NCI-H82 (cell line): ENCODE data around the gene RHCE.
"Not testable (repeated sequence)": the region's sequence is repeated elsewhere in the genome, so short reads cannot be mapped to it uniquely, and the experiment has no call there.

ENCODE experiments used
- DNase-seq: peaks from one replicate; lab custom pipeline; 2025; lab: John Stamatoyannopoulos, UW

The RHCE gene

DNA sequence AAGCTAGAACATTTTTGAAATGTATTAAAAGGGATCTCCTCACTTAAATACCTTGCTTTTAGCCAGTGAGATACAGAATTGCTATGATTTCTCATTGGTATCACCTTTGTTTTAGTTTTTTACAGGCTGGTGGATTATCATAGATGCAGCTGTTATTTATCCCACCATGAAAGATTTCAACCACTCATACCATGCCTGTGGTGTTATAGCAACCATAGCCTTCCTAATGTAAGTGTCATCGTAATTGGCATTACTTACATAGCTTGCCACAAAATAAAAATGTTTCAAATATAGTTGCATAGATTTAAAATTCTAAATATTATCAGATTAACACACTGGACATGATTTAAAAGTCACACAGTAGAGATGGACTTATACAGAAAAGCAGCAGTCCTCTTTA, 77.8 kb downstream of the RHCE start:
- no peak for DNase-seq

- no peak for DNase-seq
Measured at GRCh38 chr1:25341746-25342145, 78.9 kb downstream of the RHCE start.

- DNase-seq = no peak
Measured at GRCh38 chr1:25338986-25339385, 81.6 kb downstream of the RHCE start.

DNA sequence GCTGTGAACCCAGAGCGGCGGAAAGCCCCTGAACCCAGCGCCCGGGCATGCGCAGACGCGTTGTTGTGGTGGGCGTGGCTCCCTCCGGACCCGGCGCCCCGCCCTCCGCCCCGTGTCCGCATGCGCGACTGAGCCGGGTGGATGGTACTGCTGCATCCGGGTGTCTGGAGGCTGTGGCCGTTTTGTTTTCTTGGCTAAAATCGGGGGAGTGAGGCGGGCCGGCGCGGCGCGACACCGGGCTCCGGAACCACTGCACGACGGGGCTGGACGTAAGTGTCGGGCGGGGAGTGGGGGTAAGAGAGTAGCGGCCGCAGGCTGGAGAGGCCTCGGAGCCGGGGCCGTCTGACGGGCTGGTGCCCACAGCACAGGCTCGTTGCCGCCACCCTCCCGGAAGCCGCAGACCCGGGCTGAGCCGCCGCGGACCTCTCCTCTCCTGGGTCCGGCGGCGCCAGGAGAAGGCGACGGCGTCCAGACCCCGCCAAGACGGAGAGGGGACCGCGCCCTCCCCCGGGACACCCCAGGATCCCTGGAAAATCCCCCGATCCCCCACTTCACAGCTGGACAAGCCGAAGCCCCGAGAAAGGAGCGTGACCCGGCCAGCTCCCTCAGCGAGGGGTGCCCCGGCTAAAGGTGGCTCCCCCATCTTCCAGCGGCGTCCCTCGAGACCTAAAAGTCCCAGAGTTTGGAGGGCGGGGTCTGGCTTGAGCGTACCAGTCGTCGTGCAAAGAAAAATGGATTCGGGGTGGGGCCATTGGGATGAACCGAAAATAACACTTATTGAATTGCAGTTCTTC, 82.2 kb downstream of the RHCE start, which contains the start of gene TMEM50A:
Gene TMEM50A, plus strand, starts transcription at position 147 of the 794 bp plus-strand sequence. CDS start 2,153 bp downstream, outside the sequence.
- peak; percentile 91 for DNase-seq

GRCh38 chr1:25337483-25338187, 83.0 kb downstream of the RHCE start:
- DNase-seq = not testable (repeated sequence)

DNA sequence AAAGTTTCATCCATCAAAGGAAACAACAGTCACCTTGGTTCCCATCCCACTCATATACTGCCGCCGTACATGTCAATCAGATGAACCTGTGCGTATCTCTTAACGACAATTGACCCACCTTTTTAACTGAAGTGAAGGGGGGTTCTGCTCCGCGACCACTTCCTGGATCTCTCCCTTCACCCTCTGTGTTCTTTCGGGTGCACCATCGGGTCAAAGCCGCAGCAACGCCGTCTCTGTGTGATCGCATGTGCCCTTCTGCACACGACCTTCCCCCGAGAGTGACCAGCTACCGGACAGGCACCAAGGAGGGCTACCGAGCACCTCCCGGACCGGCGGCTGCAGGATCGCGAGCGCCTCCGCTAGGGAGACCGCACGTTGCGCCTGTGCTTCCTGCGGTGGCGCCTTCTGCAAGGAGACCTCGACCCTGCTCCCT, 83.7 kb downstream of the RHCE start:
- peak; percentile 39 for DNase-seq

- DNase-seq = not testable (repeated sequence)
Measured at GRCh38 chr1:25329950-25330349, 90.7 kb downstream of the RHCE start.

DNA sequence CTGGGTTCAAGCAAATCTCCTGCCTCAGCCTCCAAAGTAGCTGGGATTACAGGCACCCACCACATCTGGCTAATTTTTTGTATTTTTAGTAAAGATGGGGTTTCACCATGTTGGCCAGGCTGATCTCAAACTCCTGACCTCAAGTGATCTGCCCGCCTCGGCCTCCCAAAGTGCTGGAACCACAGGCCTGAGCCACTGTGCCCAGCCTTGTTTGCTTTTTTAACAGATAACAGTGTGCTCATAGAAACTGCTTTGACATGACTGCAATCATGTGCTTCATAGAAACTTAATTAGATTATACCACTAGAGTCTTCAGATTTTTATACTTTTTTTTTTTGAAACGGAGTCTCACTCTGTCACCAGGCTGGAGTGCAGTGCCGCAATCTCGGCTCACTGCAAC, 91.3 kb downstream of the RHCE start:
- not testable (repeated sequence) for DNase-seq

GRCh38 chr1:25328791-25329185, 91.8 kb downstream of the RHCE start:
- not testable (repeated sequence) for DNase-seq

- not testable (repeated sequence) for DNase-seq
Measured at GRCh38 chr1:25327864-25328790, 92.5 kb downstream of the RHCE start.

DNA sequence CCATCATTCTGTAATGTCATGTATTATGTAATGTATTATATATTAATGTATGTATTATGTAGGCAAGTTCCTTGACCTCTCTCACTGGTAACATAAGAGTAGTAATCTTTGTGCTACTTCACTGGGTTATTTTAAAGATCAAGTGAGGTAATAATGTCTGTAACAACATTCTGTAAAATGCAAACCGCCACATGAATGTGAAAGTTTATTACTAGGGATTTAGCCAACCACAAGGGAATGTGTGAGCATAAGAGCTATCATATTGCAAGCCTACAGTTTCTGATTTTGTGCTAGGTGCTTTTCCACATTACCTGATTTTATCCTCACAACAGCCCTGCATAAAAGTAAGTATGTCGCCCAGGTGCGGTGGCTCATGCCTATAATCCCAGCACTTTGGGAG, 96.2 kb downstream of the RHCE start:
- not testable (repeated sequence) for DNase-seq

GRCh38 chr1:25322127-25322526, 98.5 kb downstream of the RHCE start:
- DNase-seq = not testable (repeated sequence)

GRCh38 chr1:25320314-25320938, 100.2 kb downstream of the RHCE start:
- DNase-seq = not testable (repeated sequence)

GRCh38 chr1:25312806-25313470, 107.7 kb downstream of the RHCE start:
- not testable (repeated sequence) for DNase-seq
